GM19463 (cell line): Measurements from ENCODE around the gene LIPC.

Experiments
- ATAC-seq: cut with Tn5 transposase; IDR thresholded peaks from one replicate; pipeline ENCODE4 v1.9.1; 2021; ENCODE audit warnings: mild to moderate bottlenecking, moderate library complexity; ENCODE audit not compliant: unreplicated experiment

Gene LIPC

DNA sequence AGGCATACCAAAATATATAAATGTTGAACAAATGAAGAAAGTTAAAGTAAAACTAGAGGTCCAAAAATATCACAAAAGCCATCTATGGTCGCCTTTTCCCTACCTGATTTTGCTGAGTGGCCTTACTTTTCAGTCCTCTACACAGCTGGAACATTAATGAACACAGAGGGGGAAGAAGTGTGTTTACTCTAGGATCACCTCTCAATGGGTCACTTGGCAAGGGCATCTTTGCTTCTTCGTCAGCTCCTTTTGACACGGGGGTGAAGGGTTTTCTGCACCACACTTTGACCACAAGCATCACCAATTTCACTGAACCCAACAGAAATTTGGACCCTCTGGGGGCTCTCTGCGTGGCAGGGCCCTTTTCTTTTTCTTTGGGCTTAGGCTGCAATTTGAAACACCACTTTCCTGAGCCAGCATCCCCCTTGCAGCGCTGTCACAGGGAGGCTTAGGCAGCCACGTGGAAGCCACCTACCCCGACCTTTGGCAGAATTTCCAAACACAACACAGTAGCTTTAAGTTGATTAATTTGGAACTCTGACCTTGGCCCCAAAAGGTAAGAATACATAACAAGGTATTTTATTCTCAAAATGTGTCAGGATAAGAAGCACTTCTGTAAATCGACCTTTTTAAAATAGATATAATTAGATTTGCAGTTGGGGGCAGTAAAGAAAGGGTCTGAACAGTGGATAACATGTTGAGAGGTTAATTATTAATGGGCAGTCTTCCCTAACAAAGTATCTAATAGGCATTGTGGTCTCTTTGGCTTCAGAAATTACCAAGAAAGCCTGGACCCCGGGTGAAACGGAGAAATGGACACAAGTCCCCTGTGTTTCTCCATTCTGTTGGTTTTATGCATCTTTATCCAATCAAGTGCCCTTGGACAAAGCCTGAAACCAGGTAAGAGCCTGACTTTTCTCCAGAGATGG lies at the start of gene LIPC:
LIPC (plus strand) TSS at position 771 of the 929 bp plus-strand sequence; CDS start at position 813, 42 bp downstream.
- ATAC-seq, result no peak

- ATAC-seq, result no peak
These were observed 47.9 kb upstream of the LIPC start for GRCh38 chr15:58383876-58384275.

DNA sequence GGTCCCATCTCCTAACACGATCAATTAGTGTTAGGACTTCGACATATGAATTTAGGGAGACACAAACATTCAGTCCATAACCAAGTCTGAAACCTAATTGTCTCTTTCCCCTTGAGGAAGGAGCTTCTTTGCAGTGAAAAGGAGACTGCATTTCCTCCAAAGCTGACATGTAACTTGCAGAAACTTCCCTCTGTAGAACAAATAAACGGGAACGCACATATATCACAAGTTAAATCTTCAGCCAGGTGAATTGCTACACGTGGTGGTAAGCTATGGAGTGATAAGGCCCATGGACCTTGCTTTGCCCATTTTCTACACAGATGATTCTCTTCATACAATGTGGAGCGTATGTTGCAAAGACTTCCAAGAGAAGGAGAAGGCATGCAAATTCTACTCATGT lies 47.1 kb upstream of the LIPC start:
- ATAC-seq, result no peak

GRCh38 chr15:58386081-58386480 lies 45.7 kb upstream of the LIPC start:
- ATAC-seq, result no peak

GRCh38 chr15:58386641-58387040 lies 45.1 kb upstream of the LIPC start:
- ATAC-seq, result no peak

- no peak for ATAC-seq
These were observed 44.7 kb upstream of the LIPC start for GRCh38 chr15:58387130-58387529.

DNA sequence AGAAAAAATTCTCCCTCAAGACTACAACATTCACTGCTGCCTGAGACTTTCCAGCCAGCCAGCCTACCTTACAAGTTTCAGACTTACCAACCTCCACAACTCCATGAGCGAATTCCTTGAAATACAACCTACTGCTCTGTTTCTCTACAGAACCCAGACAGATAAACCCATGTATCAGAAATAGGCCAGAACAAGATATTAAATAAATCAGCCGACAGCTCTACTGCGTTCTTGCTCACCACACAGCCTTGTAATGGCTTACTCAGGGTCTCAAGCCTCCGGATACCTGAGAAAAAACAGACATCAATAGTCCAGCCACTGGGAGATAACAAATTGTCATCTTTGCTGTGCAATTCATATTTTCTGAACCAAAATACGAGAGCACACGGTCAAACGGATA lies 43.6 kb upstream of the LIPC start:
- no peak for ATAC-seq

DNA sequence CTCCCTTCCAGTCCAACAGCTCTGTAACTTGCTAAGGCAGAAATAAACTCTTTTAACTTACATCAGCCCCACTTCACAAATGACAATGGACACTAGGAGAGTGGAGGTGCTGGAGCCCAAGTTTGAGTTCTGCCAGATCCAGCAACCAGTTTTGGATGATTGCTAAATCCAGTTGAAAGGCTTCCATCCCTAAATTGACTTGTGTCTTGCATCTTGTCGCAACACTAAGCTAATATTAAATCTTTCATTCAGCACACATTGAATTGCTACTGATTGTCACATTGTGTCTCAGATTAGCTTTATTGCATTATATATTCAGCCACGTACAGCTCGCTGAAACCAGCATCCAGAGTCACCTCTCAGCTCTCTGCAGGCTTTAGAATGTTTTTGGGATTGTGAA lies 41.7 kb upstream of the LIPC start:
- no peak for ATAC-seq

DNA sequence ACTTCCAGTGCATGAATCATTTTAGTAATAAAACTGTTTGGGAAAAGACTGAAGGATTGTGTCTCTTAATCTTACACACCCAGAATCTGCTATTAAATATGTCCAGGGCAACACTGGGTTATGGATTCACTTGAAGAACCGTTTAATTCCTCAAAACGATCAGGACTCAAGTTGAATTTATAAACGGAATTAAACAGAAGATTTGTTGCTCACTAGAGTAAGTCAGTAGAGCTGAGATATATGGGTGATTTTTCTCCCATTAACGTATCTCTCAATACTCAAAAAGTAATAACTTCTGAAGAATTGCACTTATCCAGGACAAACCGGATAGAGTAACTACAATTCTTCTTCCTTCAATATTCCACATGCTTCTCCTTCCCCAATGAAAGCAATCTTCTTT lies 41.1 kb upstream of the LIPC start:
- ATAC-seq, result no peak

DNA sequence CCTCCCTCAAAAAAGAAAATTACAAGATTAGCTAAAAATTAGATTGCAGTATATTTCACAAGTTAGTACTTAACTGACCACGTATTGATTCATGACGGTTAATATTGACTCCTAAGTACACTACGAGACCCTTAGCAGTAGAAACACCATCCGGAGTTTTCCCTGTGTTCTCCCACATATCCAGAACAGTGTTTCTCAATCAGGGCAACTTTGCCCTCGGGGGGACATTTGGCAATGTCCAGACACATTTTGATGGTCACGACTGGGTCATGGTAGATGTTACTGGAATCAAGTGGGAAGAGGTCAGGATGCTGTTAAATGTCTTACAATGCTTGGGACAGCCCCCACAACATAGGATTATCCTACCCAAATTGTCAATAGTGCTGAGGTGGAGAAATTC lies 40.7 kb upstream of the LIPC start:
- ATAC-seq, result no peak

DNA sequence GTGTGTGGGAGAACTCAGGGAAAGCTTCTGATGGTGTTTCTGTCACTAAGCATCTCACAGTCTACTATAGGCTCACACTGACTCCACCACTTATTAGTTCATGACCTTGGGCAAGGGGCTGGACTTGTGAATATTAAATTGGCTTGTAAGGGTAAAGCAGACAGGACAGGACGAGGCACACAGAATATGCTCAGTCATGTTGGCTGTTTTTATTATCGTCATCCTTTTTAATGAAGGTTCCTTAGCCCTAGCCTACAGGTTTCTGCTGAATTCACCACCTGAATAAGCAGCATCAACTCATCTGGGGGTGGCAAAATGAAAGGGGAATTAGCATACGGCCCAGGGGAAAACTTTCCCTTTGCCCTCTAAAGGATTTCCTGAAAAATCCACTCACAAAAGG lies 39.6 kb upstream of the LIPC start:
- no peak for ATAC-seq

- no peak for ATAC-seq
These were observed 39.1 kb upstream of the LIPC start for GRCh38 chr15:58392611-58393161.

DNA sequence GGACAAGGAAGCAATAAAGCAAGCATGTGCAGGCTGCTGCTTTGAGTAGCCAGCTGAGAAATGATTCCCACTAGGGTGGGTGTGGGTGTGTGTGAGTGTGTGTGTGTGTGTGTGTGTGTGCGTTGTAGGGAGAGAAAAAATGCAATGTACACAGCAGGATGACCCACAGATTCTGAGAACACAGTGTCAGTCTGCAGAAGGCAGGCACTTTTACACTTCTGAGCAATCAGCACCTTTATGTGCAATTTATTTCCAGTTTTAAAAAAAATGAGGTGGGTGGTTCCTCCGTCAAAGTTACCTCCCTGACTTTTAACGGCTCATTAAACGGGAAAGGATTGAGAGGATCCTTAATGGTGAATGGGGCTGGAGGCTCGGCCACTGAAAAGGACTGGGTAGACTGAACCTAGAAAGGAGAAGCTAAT lies 38.5 kb upstream of the LIPC start:
- no peak for ATAC-seq

GRCh38 chr15:58396181-58396580 lies 35.6 kb upstream of the LIPC start:
- ATAC-seq, result no peak

DNA sequence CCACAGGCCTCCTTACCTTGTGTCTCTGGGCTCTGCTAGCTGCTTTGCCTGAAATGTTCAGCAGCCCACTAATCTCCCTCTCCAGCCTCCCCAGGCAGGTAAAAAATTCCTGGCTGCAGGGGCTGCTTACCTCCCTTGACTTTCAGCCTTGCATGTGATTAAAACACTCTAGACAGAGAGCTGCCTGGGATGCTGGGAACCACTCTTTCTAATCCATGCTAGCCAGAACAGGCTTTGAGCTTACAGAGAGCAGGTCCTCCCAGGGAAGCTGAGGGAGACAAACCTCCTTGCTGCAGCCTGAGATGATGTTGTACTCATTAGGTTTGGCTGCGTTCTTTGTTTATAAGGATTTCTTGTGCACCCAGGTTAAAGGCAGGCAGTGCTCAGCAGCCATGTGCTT lies 33.7 kb upstream of the LIPC start:
- ATAC-seq, result no peak

GRCh38 chr15:58398643-58399042 lies 33.1 kb upstream of the LIPC start:
- ATAC-seq, result no peak

DNA sequence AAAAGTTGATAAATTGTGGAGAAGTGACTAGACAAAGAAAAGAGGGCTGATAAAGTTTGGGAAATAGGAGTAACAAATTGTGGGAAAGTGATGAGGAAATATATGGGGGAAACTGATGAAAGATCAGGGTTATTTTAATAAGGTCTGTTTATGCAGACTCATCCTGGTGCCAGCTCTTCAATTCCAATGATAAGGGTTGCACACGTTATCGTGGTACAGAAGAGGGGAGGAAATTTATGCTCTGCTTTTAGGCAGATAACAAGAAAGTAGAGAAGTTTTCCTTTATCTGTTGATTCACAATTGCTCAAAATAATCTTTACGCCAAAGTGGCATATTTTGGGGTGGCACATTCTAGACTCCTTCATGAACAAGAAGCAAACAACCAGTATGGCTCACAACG lies 32.1 kb upstream of the LIPC start:
- no peak for ATAC-seq

GRCh38 chr15:58401276-58401675 lies 30.5 kb upstream of the LIPC start:
- ATAC-seq, result no peak

- no peak for ATAC-seq
These were observed 29.7 kb upstream of the LIPC start for GRCh38 chr15:58401991-58402649.

DNA sequence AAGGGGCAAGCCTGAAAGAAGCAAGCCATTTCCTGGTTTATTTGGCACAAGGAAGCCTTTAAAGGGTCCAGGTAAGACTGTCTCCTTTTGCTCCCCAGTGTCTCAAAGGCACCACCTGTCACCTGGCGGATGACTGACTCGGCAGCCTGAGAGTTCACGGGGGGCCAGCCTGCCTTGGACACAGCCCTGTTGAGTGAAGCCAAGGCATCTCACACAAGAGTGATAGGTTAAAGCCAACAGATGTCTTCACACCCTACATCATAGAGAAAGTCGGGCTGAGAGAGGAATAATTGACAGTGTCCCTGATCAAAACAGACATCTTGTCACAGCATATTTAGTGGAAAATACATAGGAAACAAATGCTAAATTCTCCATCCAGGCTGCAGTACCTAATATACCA lies 28.2 kb upstream of the LIPC start:
- ATAC-seq, result no peak

DNA sequence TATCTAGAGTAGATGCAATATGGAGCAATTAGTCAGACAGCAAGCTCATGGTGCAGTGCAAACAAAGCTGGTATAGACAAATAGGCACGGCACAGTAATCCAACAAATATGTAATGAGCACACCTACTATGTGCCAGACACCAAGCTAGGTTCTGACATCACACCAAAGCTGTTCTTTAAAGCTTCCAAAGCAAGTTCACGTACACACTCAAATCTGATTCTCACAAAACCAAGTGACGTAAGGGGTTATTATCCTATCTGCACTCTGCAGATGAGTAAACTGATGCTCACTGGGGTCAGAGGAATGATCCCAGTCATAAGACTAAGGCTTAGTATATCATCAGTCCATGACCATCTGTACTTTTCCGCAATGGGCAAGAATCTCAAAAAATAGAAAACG lies 27.8 kb upstream of the LIPC start:
- no peak for ATAC-seq

DNA sequence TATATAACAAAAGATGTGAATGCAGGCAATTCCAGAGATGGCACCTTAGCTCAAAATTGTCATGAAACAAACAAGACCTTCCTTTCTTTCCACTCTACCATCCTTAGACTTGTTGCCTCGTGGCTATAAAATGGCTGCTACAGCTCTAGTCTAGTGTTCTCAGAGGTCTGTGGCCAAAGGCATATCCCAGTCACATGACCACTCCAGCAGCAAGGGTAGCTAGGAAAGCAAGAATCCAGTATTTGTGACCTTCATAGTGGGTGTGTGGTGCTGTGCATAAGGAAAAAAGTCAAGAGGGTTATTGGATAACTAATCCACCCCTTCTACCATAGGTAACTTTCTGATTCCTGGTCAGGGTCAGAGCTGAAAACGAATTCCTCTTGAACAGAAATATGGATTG lies 27.1 kb upstream of the LIPC start:
- ATAC-seq, result no peak
